Kidney epithelial cell (primary cell): ENCODE data around the gene YBEY. TPM values are rescaled to one million over a fixed set of nuclear protein-coding genes. Genes with fewer than 3 reads are reported as not detected.
A peak's percentile ranks its signal among the peaks of the same experiment; 100 is the strongest.

Source experiments
- DNase-seq: peaks from one replicate; pipeline ENCODE4 v3.0.0-alpha.2; 2010; ENCODE audit warnings: low read depth
- H3K27me3 ChIP-seq: 2 replicates; pipeline ENCODE4 v1.6.0; 2011; ENCODE audit warnings: low read length; ENCODE audit not compliant: control insufficient read depth, insufficient read depth
- H3K36me3 ChIP-seq: 2 replicates; pipeline ENCODE4 v1.5.1; 2011; ENCODE audit warnings: low read length; ENCODE audit not compliant: control insufficient read depth, insufficient read depth
- H3K4me3 ChIP-seq: 2 replicates; pipeline ENCODE4 v1.5.1; 2011; ENCODE audit warnings: low read depth, mild to moderate bottlenecking, control low read depth, low read length
- CTCF ChIP-seq: IDR thresholded peaks from 2 replicates; pipeline ENCODE4 v1.5.1; 2011; ENCODE audit warnings: mild to moderate bottlenecking, moderate library complexity, low read length, control low read depth, inconsistent platforms; ENCODE audit not compliant: insufficient read depth, poor library complexity, severe bottlenecking
- total RNA-seq: library from RNA; depleted of rRNA; stranded (reverse); fragments of >200 nt; gene quantifications from 2 replicates; pipeline ENCODE4 v1.2.3, GENCODE V29; 2015

YBEY gene
- total RNA-seq, 1 donor from 2014 or later: 23.7 TPM

- Histone ChIP-seq H3K36me3 (no peaks in the 10 kb centered on the region), H3K4me3 (no peak overlapping the region), H3K27me3 (peaks cover 6% of the 10 kb centered on the region)
- no peak for TF ChIP-seq CTCF
- DNase-seq: peak; percentile 48
Observed at GRCh38 chr21:46294647-46295176, 8.6 kb downstream of the YBEY start.

- no peak for DNase-seq
- no peaks in the 10 kb centered on the region for H3K36me3 ChIP-seq
- no peak for TF ChIP-seq CTCF
- H3K27me3 ChIP-seq: peaks cover 6% of the 10 kb centered on the region
- H3K4me3 ChIP-seq: no peak overlapping the region
Observed at GRCh38 chr21:46295177-46295770, 9.1 kb downstream of the YBEY start.

GRCh38 chr21:46295996-46296752 lies 10.0 kb downstream of the YBEY start:
- H3K4me3 ChIP-seq: no peak overlapping the region
- no peak for DNase-seq
- peaks cover 6% of the 10 kb centered on the region for H3K27me3 ChIP-seq
- TF ChIP-seq CTCF: no peak
- peaks cover 2% of the 10 kb centered on the region for H3K36me3 ChIP-seq

- Histone ChIP-seq H3K27me3 (peaks cover 6% of the 10 kb centered on the region), H3K4me3 (peak overlapping the region; percentile 32), H3K36me3 (peaks cover 3% of the 10 kb centered on the region)
- TF ChIP-seq CTCF: no peak
- no peak for DNase-seq
Observed at GRCh38 chr21:46297338-46298271, 11.5 kb downstream of the YBEY start.

GRCh38 chr21:46299167-46299566 lies 13.0 kb downstream of the YBEY start:
- Histone ChIP-seq H3K27me3 (peaks cover 6% of the 10 kb centered on the region), H3K36me3 (peaks cover 3% of the 10 kb centered on the region), H3K4me3 (no peak overlapping the region)
- no peak for TF ChIP-seq CTCF
- no peak for DNase-seq
